SK-MEL-5 (cell line): ENCODE data around the gene OR51B5. TPM values are rescaled to one million over a fixed set of nuclear protein-coding genes. Genes with fewer than 3 reads are reported as not detected.
"Not testable (repeated sequence)": the region's sequence is repeated elsewhere in the genome, so short reads cannot be mapped to it uniquely, and the experiment has no call there.

Source experiments
- DNase-seq: peaks from one replicate; pipeline ENCODE4 v3.0.0-alpha.2; 2016; ENCODE audit warnings: low read depth, low spot score
- in situ Hi-C: cut with HindIII; loops from 2 replicates; pipeline ENCODE4 v1.10.0; 2016; ENCODE audit warnings: low sequenced_read_pairs, high pct_unique_total_duplicates, low pct_unique_long_range_greater_than_20kb
- polyA plus RNA-seq, 2 experiments: library from polyadenylated mRNA; depleted of rRNA; stranded (reverse); fragments of >200 nt; gene quantifications; 2 replicates each; pipeline ENCODE4 v1.2.3, GENCODE V29; 2015
- total RNA-seq: library from RNA; depleted of rRNA; stranded (reverse); fragments of >200 nt; shearing (Covaris generic); gene quantifications from 2 replicates; pipeline ENCODE4 v1.2.3, GENCODE V29; 2014; rRNA removed

Gene OR51B5
- total RNA-seq = 15.1 and 15.8 TPM in 2 replicates
- polyA plus RNA-seq (2015; cell fraction: cytosol; rRNA removed) = 16.4 and 21.4 TPM in 2 replicates
- polyA plus RNA-seq (2015; cell fraction: nucleus; rRNA removed) = 59.8 and 78.8 TPM in 2 replicates

GRCh38 chr11:5343474-5344335 is at the start of gene OR51B5:
OR51B5 (minus strand) TSS chr11:5343524; CDS start chr11:5343524, 0 bp downstream.
- no peak for DNase-seq
- in situ Hi-C loops = no loop called here

- in situ Hi-C loops = no loop called here
- no peak for DNase-seq
Observed at GRCh38 chr11:5390210-5390609, 46.9 kb upstream of the OR51B5 start.

- in situ Hi-C loops = no loop called here
- no peak for DNase-seq
Observed at GRCh38 chr11:5384335-5384734, 41.0 kb upstream of the OR51B5 start.

DNA sequence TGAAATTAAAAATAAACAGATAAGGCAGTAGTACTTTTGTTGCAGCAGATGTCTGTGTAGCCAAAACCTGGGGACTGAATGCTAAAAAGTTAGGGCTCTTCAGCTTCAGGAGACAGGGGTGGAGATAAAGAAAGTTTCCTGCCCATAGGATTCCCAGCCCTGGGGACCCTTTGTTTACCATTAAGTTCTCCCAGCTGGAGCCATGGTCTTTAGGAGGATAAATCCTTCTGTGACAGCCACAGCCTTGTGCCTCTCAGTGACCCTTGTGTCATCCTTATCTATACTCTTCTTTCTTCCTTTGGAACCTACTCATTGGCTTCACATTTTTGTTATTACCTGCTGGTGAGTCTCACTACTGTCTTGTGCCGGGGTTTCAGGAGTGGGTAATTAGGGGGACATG is 40.3 kb upstream of the OR51B5 start, which contains the start of gene OR51M1:
OR51M1 (plus strand) TSS at position 237 of the 400 bp plus-strand sequence. CDS start 5,587 bp downstream, outside the sequence.
- DNase-seq = no peak
- in situ Hi-C loops = no loop called here

DNA sequence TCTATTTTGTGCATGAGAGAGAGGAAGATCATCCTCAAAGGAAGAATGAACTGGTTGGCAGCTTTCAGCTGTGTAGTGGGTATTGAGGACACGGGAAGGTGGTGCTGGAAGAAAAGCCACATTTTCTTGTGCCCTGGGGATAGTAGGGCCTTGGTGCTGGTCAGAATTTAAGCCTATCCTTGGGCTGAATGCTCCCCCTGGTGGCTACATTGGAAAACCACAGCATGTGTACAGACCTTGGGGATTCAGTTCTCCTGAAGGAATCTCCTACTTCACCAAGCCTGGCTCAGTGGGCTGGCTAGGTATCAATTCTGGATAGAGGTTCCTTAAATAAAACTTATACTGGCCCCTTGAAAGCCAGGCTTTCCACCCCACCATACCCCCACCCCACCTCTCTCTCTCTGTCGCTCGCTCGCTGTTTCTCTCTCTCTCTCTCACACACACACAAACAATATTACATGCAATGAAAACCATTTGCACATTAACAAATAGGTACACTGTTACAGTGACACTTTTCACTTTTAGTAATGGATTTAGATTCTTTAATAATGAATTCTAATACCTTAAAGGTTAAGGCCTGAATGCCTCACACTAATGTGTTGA is 37.5 kb upstream of the OR51B5 start:
- in situ Hi-C loops = no loop called here
- peak; percentile 85 for DNase-seq

GRCh38 chr11:5369789-5370188 is 26.5 kb upstream of the OR51B5 start:
- peak; percentile 31 for DNase-seq
- in situ Hi-C loops = no loop called here

GRCh38 chr11:5368502-5369043 is 25.2 kb upstream of the OR51B5 start:
- in situ Hi-C loops = no loop called here
- no peak for DNase-seq

DNA sequence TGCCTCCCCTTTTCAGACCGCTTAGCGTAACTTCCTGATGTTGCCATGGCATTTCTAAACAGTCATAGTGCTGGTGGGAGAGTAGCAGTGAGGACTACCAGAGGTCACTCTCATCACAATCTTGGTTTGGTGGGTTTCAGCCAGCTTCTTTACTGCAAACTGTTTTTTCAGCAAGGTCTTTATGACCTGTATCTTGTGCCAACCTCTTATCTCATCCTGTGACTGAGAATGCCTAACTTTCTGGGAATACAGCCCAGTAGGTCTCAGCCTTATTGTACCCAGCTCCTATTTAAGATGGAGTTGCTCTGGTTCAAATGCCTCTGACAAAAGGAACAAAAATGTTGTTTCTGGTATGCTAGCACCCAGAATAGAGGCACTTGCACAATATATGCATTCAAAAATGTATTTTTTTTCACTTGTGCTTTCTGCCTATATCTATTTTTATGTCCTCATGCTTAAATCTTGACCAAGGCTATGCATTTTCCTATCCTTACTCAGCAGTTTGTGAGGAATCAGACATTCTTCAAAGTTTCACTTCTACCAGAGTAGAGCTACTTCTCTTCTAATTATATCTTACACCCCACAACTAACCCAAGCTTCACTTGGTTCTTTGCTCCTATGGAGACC is 24.2 kb upstream of the OR51B5 start:
- no peak for DNase-seq
- in situ Hi-C loops = no loop called here

GRCh38 chr11:5366856-5367255 is 23.5 kb upstream of the OR51B5 start:
- no peak for DNase-seq
- in situ Hi-C loops = no loop called here

- DNase-seq, in situ Hi-C loops: not testable (repeated sequence)
Observed at GRCh38 chr11:5366365-5366764, 23.0 kb upstream of the OR51B5 start.

DNA sequence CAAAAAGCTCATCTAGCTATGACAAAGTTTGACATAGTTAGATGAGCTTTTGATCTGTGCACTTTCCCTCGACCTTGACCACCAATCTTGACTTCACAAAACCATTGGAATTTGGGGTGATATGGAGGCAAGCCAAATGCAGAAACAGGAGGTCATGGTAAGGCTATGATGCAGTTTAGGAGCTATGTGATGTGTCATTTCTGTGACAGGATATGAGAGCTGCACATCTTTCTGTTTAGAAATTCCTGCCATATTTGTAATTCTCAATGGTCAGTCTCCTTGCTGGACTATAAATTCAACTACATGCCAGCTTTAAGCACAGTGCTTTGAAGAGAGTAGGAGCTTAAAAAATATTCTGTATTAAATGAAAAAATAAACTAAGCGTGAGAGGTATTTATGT is 20.9 kb upstream of the OR51B5 start:
- no peak for DNase-seq
- in situ Hi-C loops = no loop called here

- no peak for DNase-seq
- in situ Hi-C loops = no loop called here
Observed at GRCh38 chr11:5363679-5364078, 20.4 kb upstream of the OR51B5 start.

- DNase-seq = no peak
- in situ Hi-C loops = no loop called here
Observed at GRCh38 chr11:5362017-5362625, 18.8 kb upstream of the OR51B5 start.

DNA sequence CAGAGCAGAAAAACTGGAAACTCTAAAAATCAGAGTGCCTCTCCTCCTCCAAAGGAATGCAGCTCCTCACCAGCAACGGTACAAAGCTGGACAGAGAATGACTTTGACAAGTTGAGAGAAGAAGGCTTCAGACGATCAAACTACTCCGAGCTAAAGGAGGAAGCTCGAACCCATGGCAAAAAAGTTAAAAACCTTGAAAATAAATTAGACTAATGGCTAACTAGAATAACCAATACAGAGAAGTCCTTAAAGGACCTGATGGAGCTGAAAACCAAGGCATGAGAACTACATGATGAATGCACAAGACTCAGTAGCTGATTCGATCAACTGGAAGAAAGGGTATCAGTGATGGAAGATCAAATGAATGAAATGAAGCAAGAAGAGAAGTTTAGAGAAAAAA is 12.7 kb upstream of the OR51B5 start:
- in situ Hi-C loops, DNase-seq: not testable (repeated sequence)

DNA sequence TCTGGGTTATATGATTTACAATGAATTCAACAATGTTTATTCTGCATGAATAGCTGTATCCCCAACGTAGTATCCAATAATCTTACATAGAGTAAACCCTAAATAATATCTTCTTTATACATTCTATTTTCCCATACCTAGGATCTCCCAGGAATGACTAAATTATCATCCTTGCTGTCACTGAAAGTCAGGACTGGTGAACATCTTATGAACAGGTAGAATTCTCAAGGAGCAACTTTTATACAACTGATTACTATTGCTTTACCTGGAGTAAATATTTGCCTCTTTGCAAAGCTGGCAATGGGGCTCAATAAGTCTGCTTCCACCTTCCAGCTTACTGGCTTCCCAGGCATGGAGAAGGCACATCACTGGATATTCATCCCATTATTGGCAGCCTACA is 7.9 kb upstream of the OR51B5 start, which contains the start of gene OR51B6:
OR51B6 (plus strand) TSS at position 301 of the 400 bp plus-strand sequence; CDS start at position 301, 0 bp downstream.
- no peak for DNase-seq
- in situ Hi-C loops = no loop called here

DNA sequence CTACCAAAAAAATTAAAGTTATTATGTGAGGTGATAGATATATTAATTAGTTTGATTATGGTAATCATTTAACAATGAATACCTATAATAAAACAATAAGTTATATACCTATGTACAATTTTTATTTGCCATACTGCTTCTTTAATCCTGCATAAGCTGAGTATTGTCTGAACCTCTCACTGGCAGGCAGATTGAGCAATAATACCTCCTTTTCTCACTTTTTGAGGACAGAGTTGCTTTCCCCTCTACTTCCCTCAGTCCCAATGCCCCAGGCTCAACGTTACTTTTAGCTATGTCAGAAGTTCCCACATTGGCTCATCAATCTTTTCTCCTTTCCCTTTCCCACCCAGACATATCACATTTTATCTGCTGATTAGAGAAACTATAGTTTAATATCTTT is 6.2 kb upstream of the OR51B5 start:
- DNase-seq = no peak
- in situ Hi-C loops = no loop called here

DNA sequence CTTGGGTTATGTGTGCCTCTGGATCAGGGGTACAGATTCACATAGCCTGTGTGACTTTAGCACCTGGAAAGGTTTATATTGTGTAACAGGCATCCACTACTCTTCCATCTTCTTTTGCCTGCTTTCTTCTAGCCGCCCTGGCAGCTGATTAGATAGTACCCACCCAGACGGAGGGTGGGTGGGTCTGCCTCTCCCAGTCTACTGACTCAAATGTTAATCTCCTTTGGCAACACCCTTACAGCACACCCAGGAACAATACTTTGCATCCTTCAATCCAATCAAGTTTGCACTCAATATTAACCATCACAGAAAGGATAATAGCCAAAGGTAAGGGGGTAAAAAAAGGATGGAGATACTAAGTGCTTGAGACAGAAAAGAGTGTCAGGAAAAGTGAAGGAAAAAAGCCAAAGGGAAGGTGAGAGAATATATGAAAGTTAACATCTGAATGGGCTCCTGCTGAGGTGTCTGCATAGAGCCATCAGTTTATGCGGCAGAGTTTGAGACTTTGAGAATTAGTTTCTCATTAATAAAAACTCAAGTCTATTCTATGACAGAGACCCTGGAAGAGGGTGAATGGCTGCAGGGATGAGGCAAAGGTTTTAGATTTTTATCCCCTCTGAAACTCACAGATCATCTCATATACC is 5.3 kb upstream of the OR51B5 start:
- in situ Hi-C loops = no loop called here

More for the DNA sequence above, 5.3 kb upstream of the OR51B5 start:
- no peak for DNase-seq
